ENCODE data around the gene PCBP3.
"Not testable (repeated sequence)": the region's sequence is repeated elsewhere in the genome, so short reads cannot be mapped to it uniquely, and the experiment has no call there.

PCBP3 gene

GRCh38 chr21:45943630-45944540 is 300.4 kb downstream of the PCBP3 start:
- DNase-seq (ENCODE audit: low read depth in 3 of 3): no peak

GRCh38 chr21:45944601-45945000 is 301.1 kb downstream of the PCBP3 start:
- DNase-seq (ENCODE audit: low read depth in 3 of 3): no peak

- DNase-seq (ENCODE audit: low read depth in 3 of 3): no peak
Measured at GRCh38 chr21:45945066-45945867, 301.7 kb downstream of the PCBP3 start.

- DNase-seq (ENCODE audit: low read depth in 3 of 3): no peak
Measured at GRCh38 chr21:45945868-45946210, 302.3 kb downstream of the PCBP3 start.

GRCh38 chr21:45947296-45947695 is 303.8 kb downstream of the PCBP3 start:
- no peak for DNase-seq (ENCODE audit: low read depth in 3 of 3)

GRCh38 chr21:45947716-45948255 is 304.3 kb downstream of the PCBP3 start:
- DNase-seq (ENCODE audit: low read depth in 3 of 3): no peak

GRCh38 chr21:45948576-45949141 is 305.1 kb downstream of the PCBP3 start:
- DNase-seq (ENCODE audit: low read depth in 3 of 3): no peak

- DNase-seq (ENCODE audit: low read depth in 3 of 3): no peak
Measured at GRCh38 chr21:45949928-45950739, 306.6 kb downstream of the PCBP3 start.

GRCh38 chr21:45950740-45951515 is 307.4 kb downstream of the PCBP3 start:
- DNase-seq (ENCODE audit: low read depth in 3 of 3): no peak

- DNase-seq (ENCODE audit: low read depth in 3 of 3): no peak
Measured at GRCh38 chr21:45951676-45952075, 308.2 kb downstream of the PCBP3 start.

- not testable (repeated sequence) for DNase-seq (ENCODE audit: low read depth in 3 of 3)
Measured at GRCh38 chr21:45952527-45952926, 309.0 kb downstream of the PCBP3 start.

GRCh38 chr21:45952974-45953373 is 309.4 kb downstream of the PCBP3 start:
- DNase-seq (ENCODE audit: low read depth in 3 of 3): no peak

- DNase-seq (ENCODE audit: low read depth in 3 of 3): no peak
Measured at GRCh38 chr21:45954261-45954660, 310.7 kb downstream of the PCBP3 start.

GRCh38 chr21:45954921-45955320 is 311.4 kb downstream of the PCBP3 start:
- DNase-seq (ENCODE audit: low read depth in 3 of 3): no peak

GRCh38 chr21:45957551-45957950 is 314.0 kb downstream of the PCBP3 start:
- DNase-seq (ENCODE audit: low read depth in 3 of 3): no peak

GRCh38 chr21:45957981-45958600 is 314.6 kb downstream of the PCBP3 start:
- DNase-seq (ENCODE audit: low read depth in 3 of 3): no peak

GRCh38 chr21:45959182-45959581 is 315.7 kb downstream of the PCBP3 start:
- DNase-seq (ENCODE audit: low read depth in 3 of 3): no peak

GRCh38 chr21:45959779-45960390 is 316.4 kb downstream of the PCBP3 start:
- DNase-seq (ENCODE audit: low read depth in 3 of 3): no peak

- DNase-seq (ENCODE audit: low read depth in 3 of 3): not testable (repeated sequence)
Measured at GRCh38 chr21:45961408-45961807, 317.9 kb downstream of the PCBP3 start.
